OCI-LY7 (cell line): ENCODE data around the gene RGS17.

Source experiments
- EZH2phosphoT487 ChIP-seq: fragments of 200-600 bp; sonication (generic); IDR thresholded peaks from 2 replicates; pipeline ENCODE4 v1.6.1; 2018; ENCODE audit warnings: low read depth, borderline replicate concordance, mild to moderate bottlenecking, mixed run types, antibody characterized with exemption, low read length, moderate library complexity, mixed read lengths
- TF ChIP-seq, protein P1 (sequence below): fragments of 200-600 bp; sonication (generic); conservative IDR thresholded peaks from 2 replicates; pipeline ENCODE4 v1.5.1; 2014; ENCODE audit warnings: mild to moderate bottlenecking, antibody characterized with exemption, low read length, moderate library complexity, mixed read lengths

DNA sequence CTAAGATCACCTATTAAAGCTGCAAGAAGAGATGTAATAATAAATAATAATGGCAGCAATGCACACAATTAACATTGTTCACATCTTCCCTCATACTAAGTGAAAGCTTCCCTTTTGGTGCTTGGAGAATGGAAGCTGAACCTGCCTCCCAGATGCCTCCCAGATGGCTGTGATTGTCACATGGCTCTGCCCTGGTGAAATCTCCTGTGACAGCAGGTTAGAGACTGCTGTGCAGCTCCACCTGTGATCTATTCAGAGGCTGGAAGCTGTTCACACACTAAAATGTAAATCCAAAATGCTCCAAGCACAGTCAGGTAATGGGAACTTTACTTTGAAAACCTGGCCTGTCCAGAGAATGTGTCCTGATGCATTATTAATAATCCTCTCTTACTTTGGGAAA, 41.7 kb upstream of the RGS17 start:
- TF ChIP-seq, protein P1, sequence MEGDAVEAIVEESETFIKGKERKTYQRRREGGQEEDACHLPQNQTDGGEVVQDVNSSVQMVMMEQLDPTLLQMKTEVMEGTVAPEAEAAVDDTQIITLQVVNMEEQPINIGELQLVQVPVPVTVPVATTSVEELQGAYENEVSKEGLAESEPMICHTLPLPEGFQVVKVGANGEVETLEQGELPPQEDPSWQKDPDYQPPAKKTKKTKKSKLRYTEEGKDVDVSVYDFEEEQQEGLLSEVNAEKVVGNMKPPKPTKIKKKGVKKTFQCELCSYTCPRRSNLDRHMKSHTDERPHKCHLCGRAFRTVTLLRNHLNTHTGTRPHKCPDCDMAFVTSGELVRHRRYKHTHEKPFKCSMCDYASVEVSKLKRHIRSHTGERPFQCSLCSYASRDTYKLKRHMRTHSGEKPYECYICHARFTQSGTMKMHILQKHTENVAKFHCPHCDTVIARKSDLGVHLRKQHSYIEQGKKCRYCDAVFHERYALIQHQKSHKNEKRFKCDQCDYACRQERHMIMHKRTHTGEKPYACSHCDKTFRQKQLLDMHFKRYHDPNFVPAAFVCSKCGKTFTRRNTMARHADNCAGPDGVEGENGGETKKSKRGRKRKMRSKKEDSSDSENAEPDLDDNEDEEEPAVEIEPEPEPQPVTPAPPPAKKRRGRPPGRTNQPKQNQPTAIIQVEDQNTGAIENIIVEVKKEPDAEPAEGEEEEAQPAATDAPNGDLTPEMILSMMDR: no peak
- TF ChIP-seq EZH2phosphoT487: no peak
